SK-N-DZ (cell line): ENCODE measurements around the gene KRTAP5-4. TPM values are rescaled to one million over a fixed set of nuclear protein-coding genes. Genes with fewer than 3 reads are reported as not detected.
"Not testable (repeated sequence)": the region's sequence is repeated elsewhere in the genome, so short reads cannot be mapped to it uniquely, and the experiment has no call there.

Experiments used
- DNase-seq: peaks from one replicate; pipeline ENCODE4 v3.0.0-alpha.2; 2015; ENCODE audit warnings: low spot score
- polyA plus RNA-seq, 2 experiments: library from polyadenylated mRNA; depleted of rRNA; stranded (reverse); fragments of >200 nt; gene quantifications; 2 replicates each; pipeline ENCODE4 v1.2.3, GENCODE V29; 2014

The KRTAP5-4 gene, protein sequence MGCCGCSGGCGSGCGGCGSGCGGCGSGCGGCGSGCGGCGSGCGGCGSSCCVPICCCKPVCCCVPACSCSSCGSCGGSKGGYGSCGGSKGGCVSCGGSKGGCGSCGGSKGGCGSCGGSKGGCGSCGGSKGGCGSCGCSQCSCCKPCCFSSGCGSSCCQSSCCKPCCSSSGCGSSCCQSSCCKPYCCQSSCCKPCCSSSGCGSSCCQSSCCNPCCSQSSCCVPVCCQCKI
- not detected in 2 replicates for polyA plus RNA-seq (2014; cell fraction: cytosol; rRNA removed)
- not detected in 2 replicates for polyA plus RNA-seq (2014; cell fraction: nucleus; rRNA removed)

DNA sequence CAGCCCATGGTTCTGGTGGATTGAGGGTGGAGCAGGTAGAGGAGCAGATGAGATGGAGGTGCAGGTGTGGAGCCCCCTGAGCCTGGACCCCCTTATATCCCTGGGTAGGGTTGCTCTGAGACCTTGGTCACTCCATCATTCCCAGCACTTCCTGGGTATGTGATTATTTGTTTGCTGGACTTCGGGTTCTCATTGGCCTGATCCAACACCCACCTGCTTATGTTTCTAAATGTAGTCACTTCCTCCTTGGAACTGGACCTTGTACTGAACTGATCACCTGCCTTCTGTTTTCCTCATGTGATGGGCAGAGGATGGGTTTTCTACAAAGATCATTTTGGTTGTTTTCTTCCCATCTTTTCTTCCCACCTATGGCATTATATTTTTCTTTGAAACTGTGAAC, at the start of gene KRTAP5-4:
Gene KRTAP5-4 (minus strand): TSS at position 53 of the 400 bp plus-strand sequence. CDS start 45 bp downstream, at position 8.
- no peak for DNase-seq

DNA sequence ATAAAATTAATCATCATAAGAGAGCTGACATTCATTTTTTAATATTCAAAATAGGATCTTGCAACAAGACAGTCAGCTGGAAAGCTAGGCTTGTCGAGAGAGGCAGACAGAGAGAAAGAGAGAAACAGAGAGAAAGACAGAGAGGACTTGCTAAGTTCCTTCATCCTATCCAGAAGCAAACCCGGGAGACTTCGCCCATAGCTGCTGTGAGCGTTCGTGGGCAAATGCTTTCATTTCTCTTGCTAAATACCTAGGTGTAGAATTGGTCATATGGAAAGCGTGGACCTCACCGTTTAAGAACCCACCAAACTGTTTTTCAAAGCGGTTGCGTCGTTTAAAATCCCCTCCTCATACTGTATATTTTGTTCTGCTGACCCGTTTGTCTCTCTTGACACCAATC, 49.7 kb upstream of the KRTAP5-4 start:
- no peak for DNase-seq

DNA sequence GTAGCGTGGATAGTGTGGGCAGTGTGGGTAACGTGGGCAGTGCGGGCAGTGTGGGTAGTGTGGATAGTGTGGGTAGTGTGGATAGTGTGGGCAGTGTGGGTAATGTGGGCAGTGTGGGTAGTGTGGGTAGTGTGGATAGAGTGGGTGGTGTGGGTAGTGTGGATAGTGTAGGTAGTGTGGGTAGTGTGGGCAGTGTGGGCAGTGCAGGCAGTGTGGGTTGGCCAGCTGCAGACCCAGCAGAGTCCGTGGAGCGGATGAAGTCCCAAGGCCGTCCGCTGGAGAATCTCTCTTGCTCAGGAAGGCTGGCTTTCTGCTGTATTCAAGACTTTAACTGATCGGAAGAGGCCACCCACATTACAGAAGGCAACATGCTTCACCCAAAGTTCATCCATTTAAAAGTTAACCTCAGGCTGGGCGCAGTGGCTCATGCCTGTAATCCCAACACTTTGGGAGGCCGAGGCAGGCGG, 49.0 kb upstream of the KRTAP5-4 start:
- DNase-seq = no peak

DNA sequence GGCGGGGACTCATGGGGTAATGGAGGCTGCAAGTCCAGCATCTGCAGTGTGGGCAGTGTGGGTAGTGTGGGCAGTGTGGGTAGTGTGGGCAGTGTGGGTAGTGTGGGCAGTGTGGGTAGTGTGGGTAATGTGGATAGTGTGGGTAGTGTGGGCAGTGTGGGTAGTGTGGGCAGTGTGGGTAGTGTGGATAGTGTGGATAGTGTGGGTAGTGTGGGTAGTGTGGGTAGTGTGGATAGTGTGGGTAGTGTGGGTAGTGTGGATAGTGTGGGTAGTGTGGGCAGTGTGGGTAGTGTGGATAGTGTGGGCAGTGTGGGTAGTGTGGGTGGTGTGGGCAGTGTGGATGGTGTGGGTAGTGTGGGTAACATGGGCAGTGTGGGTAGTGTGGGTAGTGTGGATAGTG, 48.5 kb upstream of the KRTAP5-4 start:
- not testable (repeated sequence) for DNase-seq

DNA sequence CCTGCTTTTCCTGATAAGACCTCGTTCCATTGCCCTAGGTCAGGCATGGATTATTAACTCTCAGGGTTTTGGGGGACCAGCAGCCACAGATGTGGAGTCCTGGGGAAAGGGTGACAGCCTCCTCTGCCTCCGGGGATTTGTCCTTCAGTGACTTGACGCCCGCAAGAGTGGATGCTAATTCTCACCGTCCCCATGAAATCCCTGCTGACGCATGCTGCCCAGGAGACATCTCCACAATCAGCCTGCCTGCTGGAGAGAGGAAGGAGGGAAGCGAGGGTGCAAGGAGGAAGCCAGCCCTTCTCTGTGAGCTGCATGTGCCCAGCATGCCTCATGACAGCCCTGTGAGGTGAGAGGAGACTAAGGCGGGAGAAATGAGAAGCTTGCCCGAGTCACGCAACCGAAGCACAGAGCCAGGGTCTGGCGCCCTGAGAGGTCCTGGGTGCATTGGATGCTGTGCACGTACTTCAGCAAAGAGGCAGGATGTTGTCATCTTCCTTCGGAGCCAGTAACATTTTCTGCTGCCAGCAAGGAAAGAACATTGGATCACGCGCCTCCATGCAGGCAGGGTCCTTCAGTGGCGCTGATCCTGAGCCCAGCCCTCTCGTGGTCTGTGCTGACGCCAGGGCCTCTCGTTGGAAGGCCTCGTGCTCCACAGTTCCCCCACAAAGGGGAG, 47.7 kb upstream of the KRTAP5-4 start:
- DNase-seq = no peak

DNA sequence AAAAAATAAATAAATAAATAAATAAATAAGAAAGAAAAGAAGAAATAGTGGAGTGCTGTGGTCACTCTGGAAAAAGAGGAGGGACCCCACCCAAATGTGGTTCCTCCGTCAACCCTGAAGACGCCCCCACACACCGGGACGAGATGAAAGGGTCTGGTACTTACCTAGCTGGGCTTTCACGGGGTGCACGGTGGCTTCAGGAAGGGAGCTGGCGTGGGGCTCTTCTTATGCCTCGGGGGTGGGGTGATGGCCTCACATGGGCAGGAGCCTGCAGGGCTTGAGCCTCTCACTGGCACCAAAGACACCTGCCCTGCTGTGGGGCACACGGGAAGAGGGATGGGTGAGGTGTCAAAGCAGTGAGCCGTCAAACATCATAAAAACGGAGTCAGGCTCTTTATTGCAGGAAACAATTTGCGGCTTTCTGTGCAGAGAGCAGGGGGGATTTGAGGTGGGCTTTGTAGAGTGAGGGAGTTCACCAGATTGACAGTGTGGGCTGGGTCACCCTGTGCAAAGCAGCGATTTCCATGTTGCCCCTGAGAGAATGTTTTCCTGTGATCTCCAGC, 47.1 kb upstream of the KRTAP5-4 start:
- no peak for DNase-seq

DNA sequence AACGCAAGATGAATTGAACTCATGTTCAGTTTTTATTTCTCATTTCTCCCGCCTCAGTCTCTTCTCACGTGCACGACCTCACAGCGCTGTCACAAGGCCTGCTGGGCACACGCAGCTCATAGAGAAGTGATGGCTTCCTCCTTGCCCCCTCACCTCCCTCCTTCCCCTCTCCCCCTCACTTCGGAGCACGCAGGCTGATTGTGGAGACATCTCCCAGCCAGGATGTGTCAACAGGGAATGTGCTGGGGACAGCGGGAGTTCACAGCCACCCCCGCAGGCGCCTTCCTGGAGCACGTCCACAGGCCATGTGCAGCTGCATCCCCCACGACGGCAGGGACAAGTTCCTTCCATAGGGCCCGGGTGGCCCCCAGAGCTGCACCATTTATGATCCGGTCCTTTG, 46.0 kb upstream of the KRTAP5-4 start:
- no peak for DNase-seq

DNA sequence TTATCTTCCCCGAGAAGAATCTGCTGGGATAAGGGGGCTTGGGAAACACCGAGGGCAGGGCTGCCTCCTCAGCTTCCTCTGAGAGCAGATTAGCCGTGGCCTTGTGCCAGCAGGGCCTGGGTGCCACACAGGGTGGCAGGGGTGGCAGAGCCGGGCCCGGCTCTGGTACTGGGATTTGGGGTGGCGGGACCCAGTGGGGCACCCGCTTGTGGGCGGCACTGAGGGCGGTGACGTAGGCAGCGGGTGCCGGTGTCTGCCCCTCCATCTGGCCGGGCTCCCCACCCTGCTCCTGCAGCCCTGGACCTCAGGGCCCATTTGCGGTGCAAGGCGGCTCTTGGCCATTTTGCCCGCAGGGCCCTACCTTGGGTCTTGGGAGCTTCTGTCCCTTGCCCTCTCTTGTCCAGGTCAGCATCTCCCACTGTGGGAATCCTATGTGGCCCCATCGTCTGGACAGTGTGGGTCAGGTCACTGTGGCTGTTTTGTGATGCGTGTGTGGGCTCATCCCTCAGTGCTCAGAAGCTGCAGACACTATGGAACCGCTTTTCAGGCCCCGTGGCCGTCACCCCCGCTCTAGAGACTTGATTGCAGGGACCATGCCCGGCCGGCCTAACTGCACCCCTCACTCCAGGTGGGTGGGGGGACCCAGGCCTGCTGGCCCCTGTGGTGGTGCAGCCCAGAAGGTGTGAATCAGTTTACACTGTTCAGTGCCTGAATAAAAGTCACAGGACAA, 45.3 kb upstream of the KRTAP5-4 start:
- DNase-seq = no peak

DNA sequence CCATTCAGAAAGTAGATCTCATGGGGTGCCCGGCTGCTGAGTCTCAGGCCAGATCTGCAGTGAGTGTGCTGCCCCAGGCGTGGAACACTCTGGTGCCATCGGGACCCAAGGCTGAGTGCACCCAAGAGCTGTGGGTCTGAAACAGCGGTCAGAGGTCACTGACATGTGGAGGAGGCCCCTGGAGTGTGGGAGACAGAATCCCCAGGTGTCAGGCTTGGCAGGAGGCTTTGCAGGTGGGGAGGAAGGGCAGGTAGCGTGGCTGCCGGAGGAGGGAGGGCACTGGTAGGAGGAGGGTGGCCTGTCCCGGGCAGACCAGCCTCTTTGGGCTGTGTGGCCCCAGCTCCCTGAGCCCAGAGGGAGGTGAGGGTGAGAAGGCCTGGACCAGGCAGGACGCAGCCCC, 43.4 kb upstream of the KRTAP5-4 start:
- no peak for DNase-seq

DNA sequence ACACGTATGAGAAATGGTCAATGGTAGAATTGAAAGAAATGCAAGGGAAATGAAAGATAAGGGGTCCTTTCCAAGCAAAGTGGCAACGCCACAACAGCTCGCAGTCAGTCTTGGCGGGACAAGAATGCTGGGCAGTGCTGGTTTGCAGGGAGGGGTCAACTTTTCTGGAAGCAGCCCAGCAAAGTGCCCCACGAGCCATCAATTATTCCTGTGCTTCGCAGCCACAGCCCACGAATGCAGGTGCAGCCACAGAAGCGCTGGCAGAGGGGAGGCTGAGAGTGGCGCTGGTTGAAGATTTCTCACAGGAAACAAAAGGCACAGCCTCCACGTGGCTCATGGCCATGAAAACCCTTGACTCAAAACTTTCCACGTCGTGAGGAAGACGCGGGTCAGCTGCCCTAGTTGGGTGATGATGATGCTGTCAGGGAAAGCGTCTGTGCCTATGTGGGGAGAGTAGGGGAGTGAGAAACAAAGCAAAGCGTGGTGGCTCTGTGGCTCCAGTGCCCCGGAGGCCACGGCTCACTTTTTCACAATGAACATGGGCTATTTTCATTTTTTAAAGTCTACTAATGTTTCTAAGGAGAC, 40.9 kb upstream of the KRTAP5-4 start:
- DNase-seq = not testable (repeated sequence)

DNA sequence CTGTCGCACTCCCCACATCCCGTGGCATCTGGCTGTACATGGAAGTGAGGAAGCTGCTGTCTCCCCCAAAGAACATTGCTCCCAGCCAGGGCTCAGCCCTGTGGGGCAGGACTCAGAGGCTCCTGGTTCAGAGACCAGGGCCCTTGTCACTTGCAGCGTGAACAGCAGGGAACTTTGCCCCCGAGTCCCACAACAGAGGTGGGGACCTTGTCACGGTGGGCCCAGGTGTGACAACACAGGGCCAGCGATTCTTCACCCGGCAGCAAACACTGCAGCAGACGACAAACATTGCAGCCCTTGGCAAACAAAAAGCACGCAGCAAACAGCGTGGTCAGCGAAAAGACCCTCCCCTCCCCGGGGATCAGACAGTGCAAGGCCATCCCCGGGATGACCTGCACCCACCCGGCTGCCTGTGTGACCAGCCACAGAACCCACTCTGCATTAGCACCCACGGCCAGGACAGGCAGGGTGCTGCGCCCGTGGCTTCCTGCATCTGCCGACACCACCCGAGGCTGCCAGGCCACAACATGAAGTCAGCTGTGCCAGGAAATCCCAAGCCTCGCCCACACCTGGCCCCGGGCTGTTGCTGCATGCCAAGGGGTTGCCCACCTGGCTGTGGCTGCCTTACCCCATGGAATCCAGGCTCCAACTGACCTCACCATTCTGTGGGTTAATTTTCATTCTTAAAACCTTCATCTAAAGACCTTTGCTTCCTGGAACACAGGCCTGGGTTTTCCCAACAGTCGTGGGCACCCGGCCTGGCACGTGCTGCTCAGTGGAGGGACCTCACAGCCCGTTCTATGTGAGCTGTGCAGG, 39.7 kb upstream of the KRTAP5-4 start:
- DNase-seq = not testable (repeated sequence)

DNA sequence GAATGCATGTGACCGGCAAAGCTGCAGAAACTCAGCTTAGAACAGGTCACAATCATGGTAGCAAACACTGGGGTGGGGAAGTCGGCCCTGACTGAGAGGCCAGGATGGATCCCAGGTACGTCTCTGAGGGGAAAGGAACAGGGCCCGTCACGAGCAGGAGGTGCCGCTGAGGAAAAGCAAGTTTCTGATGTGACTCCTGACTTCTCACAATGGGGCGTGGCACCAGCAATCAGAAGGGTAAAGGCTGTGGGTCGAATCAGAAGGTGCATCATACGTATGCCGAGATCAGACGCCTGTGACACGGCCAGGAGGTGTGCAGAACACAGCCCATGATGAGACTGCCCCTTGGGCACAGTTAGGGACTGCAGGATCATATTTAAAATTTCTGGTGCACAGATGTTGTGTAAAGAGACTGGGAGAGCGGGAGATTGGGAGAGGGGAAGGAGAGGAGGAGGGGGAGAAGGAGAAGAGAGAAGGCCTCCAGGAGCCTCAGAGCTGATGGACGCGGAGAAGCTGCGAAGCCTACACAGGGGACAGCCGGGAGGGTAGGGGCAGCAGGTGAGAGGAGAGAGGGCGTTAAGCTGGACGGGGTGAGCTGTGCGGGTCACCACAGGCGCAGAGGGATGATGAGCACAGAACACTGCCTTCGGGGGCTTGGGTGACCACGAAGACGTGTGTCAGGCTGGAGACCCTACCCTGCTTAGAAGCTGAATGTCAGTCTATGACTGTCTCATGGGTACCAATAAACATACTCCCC, 38.4 kb upstream of the KRTAP5-4 start:
- no peak for DNase-seq

DNA sequence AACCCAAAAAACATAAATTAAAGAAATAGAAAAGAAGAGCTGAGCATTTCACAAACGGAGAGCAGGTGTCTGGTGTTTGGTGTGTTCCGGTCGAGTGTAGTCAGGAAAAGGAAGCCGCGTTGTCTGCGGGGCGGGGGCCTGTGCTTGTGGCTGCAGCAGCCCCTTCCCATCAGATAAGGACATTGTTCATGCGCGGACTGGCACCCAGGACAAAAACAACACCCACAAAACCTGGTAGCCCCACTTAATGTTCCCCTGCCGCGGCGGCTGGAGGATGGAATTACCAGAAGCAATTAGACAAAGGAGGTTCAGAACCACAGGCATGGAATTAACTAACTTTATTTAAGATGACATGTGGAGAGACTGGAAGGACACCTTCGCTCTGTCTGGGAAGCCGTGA, 37.6 kb upstream of the KRTAP5-4 start:
- DNase-seq = no peak

DNA sequence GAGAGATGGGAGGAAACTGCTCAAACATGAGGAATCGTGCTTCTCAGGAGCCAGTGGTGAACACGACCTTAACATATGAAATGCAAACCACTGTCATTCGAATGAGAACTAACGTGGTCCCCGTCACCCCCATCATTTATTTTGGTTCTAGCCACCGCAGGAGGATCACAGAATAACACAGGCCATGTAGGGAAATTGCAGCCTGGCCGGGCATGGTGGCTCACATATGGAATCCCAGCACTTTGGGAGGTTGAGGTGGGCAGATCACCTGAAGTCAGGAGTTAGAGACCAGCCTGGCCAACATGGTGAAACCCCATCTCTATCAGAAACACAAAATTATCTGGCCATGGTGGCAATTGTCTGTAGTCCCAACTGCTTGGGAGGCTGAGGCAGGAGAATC, 34.7 kb upstream of the KRTAP5-4 start:
- DNase-seq = no peak

DNA sequence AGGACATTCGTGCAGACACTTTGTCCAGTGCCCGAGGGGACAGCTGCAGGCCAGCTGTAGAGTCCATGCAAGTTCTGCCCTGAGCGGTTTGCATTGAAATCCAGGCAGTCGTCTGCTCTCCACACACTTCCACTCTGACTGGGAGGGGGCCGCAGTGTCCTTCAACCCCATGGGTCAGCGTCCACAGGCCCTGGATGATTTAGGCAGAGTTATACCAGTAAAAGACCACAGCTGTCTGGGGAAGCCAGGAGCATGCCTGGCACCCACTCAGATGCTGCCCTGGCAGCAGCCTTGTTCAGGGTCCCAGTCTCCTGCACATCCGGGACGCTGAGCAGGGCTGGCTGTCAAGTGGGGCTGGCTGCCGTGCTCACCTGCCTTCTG, 34.1 kb upstream of the KRTAP5-4 start:
- no peak for DNase-seq

DNA sequence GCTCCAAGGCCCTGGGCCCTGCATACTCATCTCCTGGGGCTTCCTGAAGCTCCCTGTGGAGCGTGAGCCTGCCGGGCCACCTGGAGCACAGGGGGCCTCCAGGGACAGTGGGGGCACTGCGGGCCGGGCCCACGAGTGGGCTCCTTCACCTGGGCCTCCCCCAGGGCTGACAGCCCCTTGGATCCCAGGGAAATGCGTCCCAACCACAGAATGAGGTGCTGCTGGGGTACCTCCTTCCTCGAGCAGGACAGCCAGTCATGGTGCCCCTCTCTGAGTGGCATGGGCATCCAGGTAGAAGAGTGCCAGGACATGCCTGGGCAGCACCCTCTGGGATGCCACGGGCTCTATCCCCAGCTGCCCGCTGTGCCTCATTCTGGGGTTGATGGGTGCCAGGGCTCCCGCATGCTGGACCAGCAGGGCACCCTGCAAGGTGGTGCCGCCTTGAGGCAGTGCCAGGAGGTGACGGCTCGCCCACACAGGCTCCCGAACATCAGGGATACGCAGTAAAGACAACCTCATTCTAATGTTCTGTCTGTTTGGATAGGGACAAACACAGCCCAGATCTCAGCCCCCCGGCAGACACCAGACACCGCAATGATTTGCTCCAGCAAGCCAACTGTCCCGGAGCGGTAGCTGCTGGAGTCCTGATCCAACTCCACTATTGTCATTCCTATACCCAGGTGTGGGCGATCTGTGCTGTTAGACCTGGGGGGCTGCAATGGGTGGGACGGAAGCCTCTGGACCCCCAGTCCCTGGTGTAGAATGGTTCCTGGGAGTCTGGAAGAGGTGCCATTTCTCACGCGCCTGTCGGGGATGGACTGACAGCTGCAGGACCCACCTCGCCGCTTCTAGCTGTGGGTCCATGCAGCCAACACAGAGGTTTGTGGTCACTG, 33.5 kb upstream of the KRTAP5-4 start:
- DNase-seq = no peak

DNA sequence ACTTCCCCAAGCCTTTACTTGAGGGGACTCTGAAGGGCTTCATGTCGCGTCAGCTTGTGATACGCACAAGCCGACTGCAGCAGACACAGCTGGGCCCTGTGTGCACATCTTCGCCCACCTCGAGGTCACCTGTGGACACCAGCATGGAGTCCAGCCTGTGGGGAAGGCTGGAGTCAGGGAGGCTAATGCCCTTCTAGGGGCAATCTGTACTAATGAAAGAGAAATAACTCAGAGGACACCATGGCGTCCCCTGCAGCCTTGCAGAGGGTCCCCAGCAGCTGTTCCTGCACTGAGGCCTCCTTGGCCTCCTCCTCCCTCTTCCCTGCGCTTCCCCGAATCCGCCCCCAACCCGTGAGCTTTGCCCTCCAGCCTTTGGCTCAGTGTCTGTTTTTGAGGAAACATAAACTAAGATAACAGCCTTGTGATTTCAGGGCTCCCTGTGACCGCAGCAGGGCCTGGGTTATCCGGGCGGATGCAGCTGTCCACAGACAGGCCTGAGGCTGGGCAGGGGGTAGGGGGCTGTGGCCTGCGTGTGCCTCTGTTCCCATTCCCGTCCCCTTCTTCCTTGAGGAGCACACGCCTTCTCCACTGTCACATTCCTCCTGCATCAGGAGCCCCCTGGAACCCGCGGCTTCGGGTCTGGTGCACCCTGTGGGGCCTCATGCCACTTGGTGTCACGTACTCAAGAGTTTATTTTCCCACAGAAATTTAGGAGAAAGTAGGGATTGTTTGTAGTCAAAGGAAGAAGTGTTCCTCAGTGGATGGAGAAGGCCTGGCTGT, 32.6 kb upstream of the KRTAP5-4 start:
- DNase-seq = no peak
